Stomach (tissue), 9 donors: Measurements from ENCODE around the gene RASSF1. TPM values are rescaled to one million over a fixed set of nuclear protein-coding genes. Genes with fewer than 3 reads are reported as not detected.

Source experiments
- DNase-seq, 2 donors: peaks; one replicate each; pipeline versions ENCODE4 v3.0.0 to v3.0.0-alpha.2; 2013 to 2019
- H3K27ac ChIP-seq, 5 donors: fragments of 200-600 bp in 4 of 5; sonication (generic) in 4 of 5; one replicate each; pipeline ENCODE4 v1.5.1; 2013 to 2019; ENCODE audit warnings: mild to moderate bottlenecking in 1 of 5, moderate library complexity in 1 of 5
- H3K27me3 ChIP-seq, 3 donors: fragments of 200-600 bp; sonication (generic); one replicate each; pipeline ENCODE4 v1.5.1; 2017 to 2019; ENCODE audit warnings: mixed run types in 1 of 3
- H3K36me3 ChIP-seq, 4 donors: fragments of 200-600 bp; sonication (generic); 1 replicate in 3 of 4; 2 replicates in 1 of 4; pipeline ENCODE4 v1.5.1; 2016 to 2019
- H3K4me1 ChIP-seq, 4 donors: fragments of 200-600 bp; sonication (generic); one replicate each; pipeline ENCODE4 v1.5.1; 2016 to 2019
- H3K4me3 ChIP-seq, 4 donors: fragments of 200-600 bp; sonication (generic) in 3 of 4; one replicate each; pipeline ENCODE4 v1.5.1; 2016 to 2019; ENCODE audit warnings: mild to moderate bottlenecking in 1 of 4
- H3K9me3 ChIP-seq, 4 donors: fragments of 200-600 bp; sonication (generic); one replicate each; pipeline ENCODE4 v1.5.1; 2016 to 2019
- CTCF ChIP-seq, 7 experiments: fragments of 450-650 bp in 4 of 7; fragments of 200-600 bp in 3 of 7; sonication (generic) in 3 of 7; IDR thresholded peaks; one replicate each; pipeline ENCODE4 v1.5.1; 2016 to 2019; ENCODE audit warnings: antibody characterized with exemption in 7 of 7, control low read depth in 2 of 7, mild to moderate bottlenecking in 1 of 7
- EP300 ChIP-seq: sonication (generic); formaldehyde crosslinking; IDR thresholded peaks from one replicate; pipeline ENCODE4 v1.6.1; 2017; ENCODE audit warnings: antibody characterized with exemption
- POLR2A ChIP-seq, 4 donors: fragments of 450-650 bp; IDR thresholded peaks; one replicate each; pipeline ENCODE4 v1.6.1; 2016; ENCODE audit warnings: antibody characterized with exemption in 4 of 4, control low read depth in 2 of 4, mild to moderate bottlenecking in 1 of 4, moderate library complexity in 1 of 4
- POLR2AphosphoS5 ChIP-seq, 3 donors: sonication (generic); formaldehyde crosslinking; IDR thresholded peaks; one replicate each; pipeline ENCODE4 v1.6.1; 2016; ENCODE audit warnings: antibody characterized with exemption in 3 of 3
- WGBS, 5 donors: extraction: QIAGEN DNeasy Blood & Tissue Kit in 3 of 5; methylation state at CpG; one replicate each; pipeline versions ENCODE4 v1.1.5 to v1.1.7; 2013 to 2018; 5-methylcytosine and 5-hydroxymethylcytosine counted together
- intact Hi-C: fragments of 100-400 bp; cut with DNase I; formaldehyde crosslinking; loops from one replicate; pipeline ENCODE4 v1.15.1; 2023; ENCODE audit warnings: low total_unique reads
- polyA plus RNA-seq, 3 donors: library from polyadenylated mRNA; stranded (reverse); fragments of 200-250 nt; gene quantifications; one replicate each; pipeline ENCODE4 v1.2.3, GENCODE V29; 2013
- total RNA-seq, 5 donors: library from RNA; depleted of rRNA; stranded (reverse); fragments of >200 nt; gene quantifications; one replicate each; pipeline versions ENCODE4 v1.1.0 to v1.2.3, GENCODE V29; 2014 to 2016
- donor health status: healthy with polysubstance abuse.
- donor health status: Bipolar disorder and iron deficiency.
- donor health status: healthy.

RASSF1 gene
- total and polyA plus RNA-seq, 8 donors, result 16.5 to 37.3 (median 27.4) TPM

GRCh38 chr3:50334339-50335075 lies 6.1 kb downstream of the RASSF1 start:
- 53 to 60% (median 55%) methylated on average over 5 of the region's 5 CpGs for WGBS, 5 donors
- H3K27ac ChIP-seq, result peak overlapping the region; percentile 42 to 99 (median 96)
- intact Hi-C loops, result no loop called here
- no peaks in the 10 kb centered on the region for H3K27me3 ChIP-seq
- DNase-seq, result no peak
- H3K4me3 ChIP-seq, result no peak overlapping the region
- no peak for TF ChIP-seq POLR2AphosphoS5 (IDR thresholded peaks at IDR 0.05)
- TF ChIP-seq POLR2A (IDR thresholded peaks at IDR 0.05), result no peak
- no peak for TF ChIP-seq EP300
- no peak for TF ChIP-seq CTCF (IDR thresholded peaks at IDR 0.05)
- no peaks in the 10 kb centered on the region for H3K9me3 ChIP-seq
- H3K36me3 ChIP-seq, result peaks cover 30 to 40% (median 31%) of the 10 kb centered on the region in 4 donors
- peaks cover 45 to 67% (median 56%) of the 10 kb centered on the region in 4 donors for H3K4me1 ChIP-seq

GRCh38 chr3:50333744-50334328 lies 6.8 kb downstream of the RASSF1 start:
- Histone ChIP-seq H3K36me3 (peaks cover 33 to 44% (median 36%) of the 10 kb centered on the region in 4 donors), H3K4me1 (peaks cover 45 to 67% (median 55%) of the 10 kb centered on the region in 4 donors), H3K27me3 (no peaks in the 10 kb centered on the region), H3K4me3 (no peak overlapping the region), H3K27ac (peak overlapping the region; percentile 42 to 99 (median 96)), H3K9me3 (no peaks in the 10 kb centered on the region)
- peak in 1 of 2 donors; percentile 79 for DNase-seq
- TF ChIP-seq EP300 (no peak), POLR2AphosphoS5 (IDR thresholded peaks at IDR 0.05) (peak in 2 of 3 donors; percentile 3 to 40)
- 53 to 67% (median 61%) methylated on average over 8 to 12 of the region's 12 CpGs for WGBS, 5 donors
- intact Hi-C loops, result no loop called here

DNA sequence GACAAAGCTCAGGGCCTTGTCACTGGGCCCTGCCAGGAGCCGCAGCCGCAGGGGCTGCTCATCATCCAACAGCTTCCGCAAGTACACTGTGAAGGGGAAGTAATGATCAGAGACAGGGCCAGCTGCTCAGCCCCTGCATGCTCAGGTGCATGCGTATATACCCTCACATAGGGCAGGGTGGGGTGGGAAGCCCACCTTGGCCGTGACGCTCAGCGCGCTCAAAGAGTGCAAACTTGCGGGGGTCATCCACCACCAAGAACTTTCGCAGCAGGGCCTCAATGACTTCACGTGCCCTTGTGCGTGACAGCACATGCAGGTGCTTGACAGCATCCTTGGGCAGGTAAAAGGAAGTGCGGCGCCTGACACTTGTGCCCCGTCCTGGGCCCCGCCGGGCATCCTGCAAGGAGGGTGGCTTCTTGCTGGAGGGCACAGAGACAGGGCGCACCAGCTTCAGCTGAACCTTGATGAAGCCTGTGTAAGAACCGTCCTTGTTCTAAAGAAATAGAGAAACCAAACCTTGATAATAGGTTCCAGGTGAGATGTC lies 9.2 kb downstream of the RASSF1 start:
- Histone ChIP-seq H3K4me1 (peaks cover 44 to 74% (median 59%) of the 10 kb centered on the region in 4 donors), H3K27ac (no peak overlapping the region), H3K4me3 (no peak overlapping the region), H3K27me3 (no peaks in the 10 kb centered on the region), H3K36me3 (peaks cover 33 to 46% (median 40%) of the 10 kb centered on the region in 4 donors), H3K9me3 (no peaks in the 10 kb centered on the region)
- intact Hi-C loops, result no loop called here
- 86 to 96% (median 95%) methylated on average over 14 to 19 of the region's 19 CpGs for WGBS, 5 donors
- TF ChIP-seq POLR2AphosphoS5 (IDR thresholded peaks at IDR 0.05) (no peak), EP300 (no peak), POLR2A (IDR thresholded peaks at IDR 0.05) (no peak), CTCF (IDR thresholded peaks at IDR 0.05) (no peak)
- DNase-seq, result no peak

- intact Hi-C loops, result no loop called here
- no peak for TF ChIP-seq POLR2A (IDR thresholded peaks at IDR 0.05)
- TF ChIP-seq EP300, result no peak
- no peak for TF ChIP-seq CTCF (IDR thresholded peaks at IDR 0.05)
- TF ChIP-seq POLR2AphosphoS5 (IDR thresholded peaks at IDR 0.05), result no peak
- Histone ChIP-seq H3K27ac (no peak overlapping the region), H3K4me3 (no peak overlapping the region), H3K36me3 (peaks cover 44 to 57% (median 51%) of the 10 kb centered on the region in 4 donors), H3K27me3 (no peaks in the 10 kb centered on the region), H3K4me1 (peaks cover 33 to 74% (median 53%) of the 10 kb centered on the region in 4 donors), H3K9me3 (no peaks in the 10 kb centered on the region)
- 80 to 98% (median 93%) methylated on average over 5 to 10 of the region's 10 CpGs for WGBS, 5 donors
- DNase-seq, result no peak
Measured at GRCh38 chr3:50330330-50330729, 10.3 kb downstream of the RASSF1 start.
